ENCODE measurements around the gene FHIT.

DNA sequence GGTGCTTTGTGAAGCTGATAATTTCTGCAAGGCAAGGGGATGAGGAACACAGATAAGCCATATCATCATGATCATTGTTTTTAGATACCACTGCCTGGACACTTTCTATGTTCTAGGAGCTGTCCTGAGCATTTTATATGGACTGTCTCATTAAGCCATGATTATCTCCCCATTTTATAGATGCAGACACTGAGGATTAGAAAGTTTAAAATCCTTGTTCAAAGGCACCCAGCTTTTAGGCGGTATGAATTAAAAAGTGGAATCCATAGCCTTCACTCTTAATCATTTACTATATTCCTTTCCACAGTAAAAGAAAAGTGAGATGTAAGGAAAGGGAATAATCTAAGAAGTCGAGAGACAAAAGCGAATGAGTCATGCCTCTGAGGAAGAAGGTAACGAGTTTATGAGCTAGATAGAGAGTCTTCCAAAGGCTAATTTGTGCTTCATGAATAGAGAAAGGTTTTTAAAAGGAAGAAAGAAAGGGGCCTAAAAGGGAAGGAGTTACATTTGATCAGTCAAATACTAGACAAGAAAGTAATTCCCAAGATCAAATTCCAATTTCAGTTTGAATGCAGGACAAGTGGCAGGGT is 856.0 kb downstream of the FHIT start:
- TF ChIP-seq, protein P1, sequence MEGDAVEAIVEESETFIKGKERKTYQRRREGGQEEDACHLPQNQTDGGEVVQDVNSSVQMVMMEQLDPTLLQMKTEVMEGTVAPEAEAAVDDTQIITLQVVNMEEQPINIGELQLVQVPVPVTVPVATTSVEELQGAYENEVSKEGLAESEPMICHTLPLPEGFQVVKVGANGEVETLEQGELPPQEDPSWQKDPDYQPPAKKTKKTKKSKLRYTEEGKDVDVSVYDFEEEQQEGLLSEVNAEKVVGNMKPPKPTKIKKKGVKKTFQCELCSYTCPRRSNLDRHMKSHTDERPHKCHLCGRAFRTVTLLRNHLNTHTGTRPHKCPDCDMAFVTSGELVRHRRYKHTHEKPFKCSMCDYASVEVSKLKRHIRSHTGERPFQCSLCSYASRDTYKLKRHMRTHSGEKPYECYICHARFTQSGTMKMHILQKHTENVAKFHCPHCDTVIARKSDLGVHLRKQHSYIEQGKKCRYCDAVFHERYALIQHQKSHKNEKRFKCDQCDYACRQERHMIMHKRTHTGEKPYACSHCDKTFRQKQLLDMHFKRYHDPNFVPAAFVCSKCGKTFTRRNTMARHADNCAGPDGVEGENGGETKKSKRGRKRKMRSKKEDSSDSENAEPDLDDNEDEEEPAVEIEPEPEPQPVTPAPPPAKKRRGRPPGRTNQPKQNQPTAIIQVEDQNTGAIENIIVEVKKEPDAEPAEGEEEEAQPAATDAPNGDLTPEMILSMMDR (IDR thresholded peaks at IDR 0.05 in 2 of 3, conservative IDR thresholded peaks at IDR 0.05 in 1 of 3; ENCODE audit: control insufficient read depth in 2 of 3, extremely low read depth in 1 of 3, insufficient read depth in 1 of 3, low read depth in 3 of 3, low read length in 3 of 3): no peak
- TF ChIP-seq SP1 (IDR thresholded peaks at IDR 0.05; ENCODE audit: low read depth, low read length): no peak
